ENCODE results near the gene CLIC4.

DNA sequence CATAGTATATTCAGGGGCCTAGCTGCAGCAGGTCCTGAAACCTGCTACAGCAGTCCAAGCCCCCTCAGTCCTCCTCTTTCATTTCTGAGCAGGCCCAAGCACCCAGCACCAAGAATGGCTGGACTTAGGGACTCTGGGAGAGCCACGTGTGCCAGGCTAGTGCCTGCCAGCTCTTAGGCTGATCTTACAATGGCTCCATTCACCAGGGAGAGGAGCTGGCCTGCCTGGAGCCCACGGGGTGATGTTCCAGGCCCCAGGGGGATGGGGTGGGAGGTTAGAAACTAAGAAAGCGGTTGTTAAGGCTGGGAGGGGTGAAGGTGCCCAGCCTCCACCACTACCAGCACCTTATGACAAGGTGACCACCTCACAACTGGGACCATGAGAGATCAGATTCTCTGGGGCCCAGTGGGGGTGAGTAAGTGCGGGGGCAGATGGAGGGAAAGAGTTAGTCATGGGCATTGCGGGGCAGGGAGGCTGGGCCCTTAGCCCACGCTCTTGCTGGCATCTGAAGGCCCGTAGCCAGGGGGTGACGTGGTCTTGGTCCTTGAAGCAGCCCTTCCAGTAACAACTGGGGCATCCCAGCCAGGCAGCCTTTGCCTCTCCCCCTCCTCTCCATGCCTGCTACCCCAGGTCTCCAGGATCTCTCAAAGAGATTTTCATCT, 30.3 kb upstream of the CLIC4 start:
- TF ChIP-seq POLR2AphosphoS5 (IDR thresholded peaks at IDR 0.05) (peak in 2 of 3 donors; percentile 44 to 49), CTCF (IDR thresholded peaks at IDR 0.05) (no peak)

All from breast epithelium (tissue), 3 donors.